MCF 10A (cell line): ENCODE data around the gene MED23. TPM values are rescaled to one million over a fixed set of nuclear protein-coding genes. Genes with fewer than 3 reads are reported as not detected.

Source experiments
- BruUV-seq: library from RNA; stranded (reverse); fragments of 400-500 nt; replicated peaks from 2 replicates; lab custom pipeline; 2021; lab: Mats Ljungman, UMichigan
- CTCF ChIA-PET: fragments of 300-600 bp; sonication (Branson Sonifier 250); formaldehyde crosslinking; extraction: SDS; loops from one replicate; lab custom pipeline; 2021; ENCODE audit warnings: antibody characterized with exemption, inconsistent platforms; lab: Yijun Ruan, JAX
- POLR2A ChIA-PET: fragments of 300-600, 350-650 bp; sonication (Branson Sonifier 250); formaldehyde crosslinking; extraction: SDS; loops from one replicate; lab custom pipeline; 2020; ENCODE audit warnings: antibody characterized with exemption, inconsistent platforms; lab: Yijun Ruan, JAX
- DNase-seq: peaks from one replicate; pipeline ENCODE4 v3.0.0-alpha.2; 2018; ENCODE audit not compliant: unreplicated experiment
- H3K27ac Mint-ChIP-seq: one replicate; pipeline ENCODE4 v1.8.0; 2022; ENCODE audit warnings: mild to moderate bottlenecking, low read depth, mixed read lengths; ENCODE audit not compliant: unreplicated experiment
- H3K27me3 Mint-ChIP-seq: one replicate; pipeline ENCODE4 v1.8.0; 2022; ENCODE audit warnings: mixed read lengths; ENCODE audit not compliant: insufficient read depth, unreplicated experiment
- H3K36me3 Mint-ChIP-seq: one replicate; pipeline ENCODE4 v1.8.0; 2022; ENCODE audit warnings: mild to moderate bottlenecking, moderate library complexity, mixed read lengths; ENCODE audit not compliant: insufficient read depth, unreplicated experiment
- H3K4me1 Mint-ChIP-seq: one replicate; pipeline ENCODE4 v1.8.0; 2022; ENCODE audit warnings: mixed read lengths; ENCODE audit not compliant: insufficient read depth, unreplicated experiment
- H3K4me3 Mint-ChIP-seq: one replicate; pipeline ENCODE4 v1.8.0; 2022; ENCODE audit warnings: mild to moderate bottlenecking, moderate library complexity, mixed read lengths; ENCODE audit not compliant: unreplicated experiment
- H3K9me3 Mint-ChIP-seq: one replicate; pipeline ENCODE4 v1.8.0; 2022; ENCODE audit warnings: mixed read lengths; ENCODE audit not compliant: unreplicated experiment
- intact Hi-C: fragments of 100-400 bp; cut with micrococcal nuclease; formaldehyde crosslinking; loops from 2 replicates; pipeline ENCODE4 v1.14.1; 2022
- total RNA-seq: library from RNA; stranded (reverse); gene quantifications from 2 replicates; pipeline ENCODE4 v1.2.3, GENCODE V29; 2022
- TF ChIP-seq, protein P1 (sequence below): fragments of 200-600 bp; IDR thresholded peaks from one replicate; pipeline ENCODE4 v1.8.0; 2022; ENCODE audit warnings: antibody characterized with exemption, mild to moderate bottlenecking; ENCODE audit not compliant: unreplicated experiment

The MED23 gene
- total RNA-seq, 1 experiment from 2014 or later, result 20.6 TPM

DNA sequence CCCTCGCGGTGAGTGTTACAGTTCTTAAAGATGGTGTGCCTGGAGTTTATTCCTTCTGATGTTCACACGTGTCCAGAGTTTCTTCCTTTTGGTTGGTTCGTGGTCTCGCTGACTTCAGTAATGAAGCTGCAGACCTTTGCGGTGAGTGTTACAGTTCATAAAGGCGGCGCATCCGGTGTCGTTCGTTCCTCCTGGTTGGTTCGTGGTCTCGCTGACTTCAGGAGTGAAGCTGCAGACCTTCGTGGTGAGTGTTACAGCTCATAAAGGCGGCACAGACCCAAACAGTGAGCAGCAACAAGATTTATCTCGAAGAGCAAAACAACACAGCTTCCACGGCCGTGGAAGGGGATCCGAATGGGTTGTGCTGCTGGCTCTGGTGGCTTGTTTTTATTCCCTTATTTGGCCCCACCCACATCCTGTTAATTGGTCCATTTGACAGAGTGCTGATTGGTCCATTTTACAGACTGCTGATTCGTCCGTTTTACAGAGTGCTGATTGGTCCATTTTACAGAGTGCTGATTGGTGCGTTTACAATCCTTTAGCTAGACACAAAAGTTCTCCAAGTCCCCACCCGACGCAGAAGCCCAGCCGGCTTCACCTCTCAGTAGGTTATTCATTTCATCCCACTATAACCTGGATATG lies 103.2 kb downstream of the MED23 start:
- Mint-ChIP-seq H3K27me3 (no peaks in the 10 kb centered on the region), H3K4me3 (no peak overlapping the region), H3K9me3 (no peaks in the 10 kb centered on the region), H3K27ac (no peak overlapping the region), H3K4me1 (no peaks in the 10 kb centered on the region), H3K36me3 (no peaks in the 10 kb centered on the region)
- no TSS peak for BruUV-seq
- DNase-seq, result no peak
- intact Hi-C loops, result no loop called here
- POLR2A ChIA-PET, result no interaction called here
- CTCF ChIA-PET, result interaction anchor here (0.6 to 2.3 kb wide), 6 partner anchors 9 to 640 kb away, joined by 3 to 11 read pairs (median 3); no protein-coding TSS in a partner anchor
- TF ChIP-seq, protein P1, sequence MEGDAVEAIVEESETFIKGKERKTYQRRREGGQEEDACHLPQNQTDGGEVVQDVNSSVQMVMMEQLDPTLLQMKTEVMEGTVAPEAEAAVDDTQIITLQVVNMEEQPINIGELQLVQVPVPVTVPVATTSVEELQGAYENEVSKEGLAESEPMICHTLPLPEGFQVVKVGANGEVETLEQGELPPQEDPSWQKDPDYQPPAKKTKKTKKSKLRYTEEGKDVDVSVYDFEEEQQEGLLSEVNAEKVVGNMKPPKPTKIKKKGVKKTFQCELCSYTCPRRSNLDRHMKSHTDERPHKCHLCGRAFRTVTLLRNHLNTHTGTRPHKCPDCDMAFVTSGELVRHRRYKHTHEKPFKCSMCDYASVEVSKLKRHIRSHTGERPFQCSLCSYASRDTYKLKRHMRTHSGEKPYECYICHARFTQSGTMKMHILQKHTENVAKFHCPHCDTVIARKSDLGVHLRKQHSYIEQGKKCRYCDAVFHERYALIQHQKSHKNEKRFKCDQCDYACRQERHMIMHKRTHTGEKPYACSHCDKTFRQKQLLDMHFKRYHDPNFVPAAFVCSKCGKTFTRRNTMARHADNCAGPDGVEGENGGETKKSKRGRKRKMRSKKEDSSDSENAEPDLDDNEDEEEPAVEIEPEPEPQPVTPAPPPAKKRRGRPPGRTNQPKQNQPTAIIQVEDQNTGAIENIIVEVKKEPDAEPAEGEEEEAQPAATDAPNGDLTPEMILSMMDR, result no peak

DNA sequence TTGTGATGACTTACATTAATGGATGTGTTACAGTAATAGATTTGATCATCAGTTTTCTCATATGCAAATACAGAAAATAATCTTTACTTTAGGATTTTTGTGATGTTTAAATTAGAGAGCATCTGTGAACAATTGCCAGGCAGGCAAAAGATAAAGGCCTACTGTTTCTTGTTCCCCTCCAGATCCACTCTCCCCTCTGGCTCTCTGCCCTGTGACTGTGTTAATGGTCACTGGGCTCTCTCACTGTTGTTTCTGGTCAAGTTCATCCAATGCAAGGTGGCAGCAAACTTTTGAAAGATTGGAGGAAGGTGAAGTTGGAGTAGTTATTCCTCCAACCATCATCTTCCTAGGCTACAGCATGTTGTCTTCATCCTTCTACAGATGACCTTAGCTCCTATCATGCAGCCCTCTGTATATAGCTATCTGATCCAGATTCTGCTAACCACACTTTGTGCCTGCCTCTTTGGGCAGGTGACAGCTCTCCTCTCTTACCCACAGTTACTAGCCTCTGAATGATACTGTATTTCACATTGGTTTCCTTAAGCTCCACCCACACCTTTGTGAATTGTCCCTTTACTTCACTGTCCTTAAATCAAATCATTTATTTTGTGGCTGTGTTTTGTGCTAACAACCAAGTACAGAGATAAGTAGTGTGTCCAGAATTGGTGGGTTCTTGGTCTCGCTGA lies 103.9 kb downstream of the MED23 start:
- DNase-seq, result no peak
- Mint-ChIP-seq H3K27ac (no peak overlapping the region), H3K4me1 (no peaks in the 10 kb centered on the region), H3K27me3 (no peaks in the 10 kb centered on the region), H3K9me3 (no peaks in the 10 kb centered on the region), H3K36me3 (no peaks in the 10 kb centered on the region), H3K4me3 (no peak overlapping the region)
- TF ChIP-seq, protein P1, result no peak
- CTCF ChIA-PET, result interaction anchor here (0.6 to 2.3 kb wide), 4 partner anchors 9 to 615 kb away, joined by 3 to 11 read pairs (median 3); no protein-coding TSS in a partner anchor
- no TSS peak for BruUV-seq
- POLR2A ChIA-PET, result no interaction called here
- intact Hi-C loops, result no loop called here

Other genes with a start within 250 kb of the MED23 start
- gene ARG1, start 55.0 kb downstream of the MED23 start, total RNA-seq, result not detected in 2 replicates
- not detected in 2 replicates for gene ENPP3, start 9.1 kb upstream of the MED23 start, total RNA-seq
- not detected in 2 replicates for gene OR2A4, start 73.2 kb upstream of the MED23 start, total RNA-seq
- not detected in 2 replicates for gene CTAGE9, start 82.8 kb upstream of the MED23 start, total RNA-seq
- 1.4 and 2.8 TPM in 2 replicates for gene ENPP1, start 179.8 kb upstream of the MED23 start, total RNA-seq